HG02970 (cell line): ENCODE results near the gene ROCK2.
"Not testable (repeated sequence)": the region's sequence is repeated elsewhere in the genome, so short reads cannot be mapped to it uniquely, and the experiment has no call there.

ENCODE experiments used
- ATAC-seq: cut with Tn5 transposase; IDR thresholded peaks from one replicate; pipeline ENCODE4 v1.9.1; 2021; ENCODE audit warnings: mild to moderate bottlenecking, moderate library complexity, moderate number of reproducible peaks; ENCODE audit not compliant: unreplicated experiment, low FRiP score

The ROCK2 gene

GRCh38 chr2:11242542-11243174, 101.8 kb downstream of the ROCK2 start:
- ATAC-seq = no peak

GRCh38 chr2:11241412-11242203, 102.8 kb downstream of the ROCK2 start:
- ATAC-seq = no peak

GRCh38 chr2:11239666-11240462, 104.6 kb downstream of the ROCK2 start:
- ATAC-seq = no peak

GRCh38 chr2:11239147-11239546, 105.3 kb downstream of the ROCK2 start:
- ATAC-seq = no peak

GRCh38 chr2:11237122-11237521, 107.3 kb downstream of the ROCK2 start:
- no peak for ATAC-seq

- no peak for ATAC-seq
These were observed 108.1 kb downstream of the ROCK2 start for GRCh38 chr2:11236335-11236734.

GRCh38 chr2:11235583-11235982, 108.9 kb downstream of the ROCK2 start:
- no peak for ATAC-seq

- no peak for ATAC-seq
These were observed 110.1 kb downstream of the ROCK2 start for GRCh38 chr2:11234309-11234708.

GRCh38 chr2:11231193-11231592, 113.2 kb downstream of the ROCK2 start:
- ATAC-seq = not testable (repeated sequence)

GRCh38 chr2:11228692-11229091, 115.7 kb downstream of the ROCK2 start:
- ATAC-seq = no peak

- no peak for ATAC-seq
These were observed 116.8 kb downstream of the ROCK2 start for GRCh38 chr2:11227595-11227994.

GRCh38 chr2:11224887-11225286, 119.5 kb downstream of the ROCK2 start:
- ATAC-seq = no peak

GRCh38 chr2:11222845-11223244, 121.6 kb downstream of the ROCK2 start:
- ATAC-seq = no peak

GRCh38 chr2:11220445-11220844, 124.0 kb downstream of the ROCK2 start:
- ATAC-seq = no peak

GRCh38 chr2:11215407-11215806, 129.0 kb downstream of the ROCK2 start:
- ATAC-seq = no peak

- ATAC-seq = no peak
These were observed 129.7 kb downstream of the ROCK2 start for GRCh38 chr2:11214770-11215169.

- no peak for ATAC-seq
These were observed 130.5 kb downstream of the ROCK2 start for GRCh38 chr2:11213975-11214374.

- ATAC-seq = no peak
These were observed 131.3 kb downstream of the ROCK2 start for GRCh38 chr2:11213090-11213638.

- ATAC-seq = no peak
These were observed 131.8 kb downstream of the ROCK2 start for GRCh38 chr2:11212645-11213044.

- ATAC-seq = no peak
These were observed 136.4 kb downstream of the ROCK2 start for GRCh38 chr2:11208083-11208482.

GRCh38 chr2:11203480-11203879, 141.0 kb downstream of the ROCK2 start:
- ATAC-seq = no peak
